Iris pigment epithelial cell (primary cell): ENCODE data around the gene CBY1.

ENCODE experiments used
- DNase-seq: peaks from one replicate; pipeline ENCODE4 v3.0.0-alpha.2; 2011; ENCODE audit warnings: low read depth

CBY1 gene

DNA sequence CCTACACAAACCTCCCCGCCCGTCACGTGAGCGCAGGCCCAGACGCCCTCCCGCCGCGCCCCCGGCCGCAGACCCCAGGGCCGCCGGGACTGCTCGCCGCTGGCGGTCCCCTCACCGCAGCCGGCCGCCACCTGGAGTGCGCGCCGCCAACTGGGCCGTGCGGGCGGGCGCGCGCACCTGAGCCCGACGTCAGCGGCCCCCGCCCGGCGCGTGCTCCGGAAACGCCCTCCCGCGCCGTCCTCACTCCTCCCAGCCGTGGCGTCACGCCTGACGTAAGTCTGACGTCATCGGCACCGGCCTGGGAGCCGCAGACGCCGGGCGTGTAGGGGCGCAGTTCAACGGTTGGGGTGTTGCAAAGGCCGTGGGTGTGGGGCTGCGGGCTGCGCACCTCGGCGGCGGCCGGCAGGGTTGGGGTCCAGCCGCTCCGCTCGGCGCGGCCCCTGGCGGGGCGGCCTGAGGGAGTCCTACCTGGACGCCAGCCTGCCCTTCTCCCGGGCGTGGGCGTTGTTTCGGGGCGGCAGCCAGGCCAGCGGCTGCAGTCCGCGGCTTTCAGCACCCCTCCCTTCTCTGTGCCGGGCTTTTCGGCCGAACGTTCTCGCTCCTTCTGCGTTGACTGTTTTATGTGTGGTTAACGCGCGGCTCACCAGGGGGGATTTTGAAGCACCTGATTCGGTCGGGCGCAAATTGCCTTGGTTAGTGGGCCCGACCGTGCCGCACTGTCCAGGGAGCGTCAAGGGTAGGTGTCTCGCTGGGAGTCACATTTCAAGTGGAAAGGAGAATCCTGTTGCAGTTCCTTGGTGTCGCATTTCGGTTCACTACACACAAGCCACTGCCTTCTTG lies 44.6 kb downstream of the CBY1 start, which contains the start of gene JOSD1:
Gene JOSD1, minus strand, starts transcription at position 155 of the 840 bp plus-strand sequence. CDS start 956 bp downstream, outside the sequence.
- peak; percentile 93 for DNase-seq

DNA sequence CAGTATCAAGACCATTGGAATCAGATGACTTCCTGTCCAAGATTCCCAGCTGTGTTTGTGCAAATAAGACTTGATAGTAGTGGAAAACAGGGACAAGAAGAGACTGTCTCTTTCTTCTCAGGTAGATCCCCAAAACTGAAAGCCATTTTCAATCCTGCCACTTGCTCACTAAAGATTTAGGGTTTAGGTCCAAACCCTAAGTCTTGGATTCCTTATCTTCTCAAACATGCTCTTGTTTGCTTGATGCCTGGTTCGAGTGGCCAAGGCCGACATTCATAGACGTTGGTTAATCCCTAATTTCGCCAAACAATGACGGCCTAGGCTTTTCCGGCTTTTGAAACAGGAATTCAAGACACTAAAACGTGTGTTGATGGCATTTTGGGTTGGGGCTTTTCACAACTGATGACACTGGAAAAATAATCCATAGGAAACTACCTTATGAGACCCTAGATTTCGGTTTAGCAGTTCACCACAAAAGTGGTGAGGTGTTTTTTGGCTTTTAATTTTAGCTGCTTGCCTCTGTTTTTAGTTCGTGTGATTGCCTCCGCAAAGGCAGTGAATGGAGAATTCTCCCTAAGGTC lies 48.3 kb downstream of the CBY1 start:
- DNase-seq, result no peak

DNA sequence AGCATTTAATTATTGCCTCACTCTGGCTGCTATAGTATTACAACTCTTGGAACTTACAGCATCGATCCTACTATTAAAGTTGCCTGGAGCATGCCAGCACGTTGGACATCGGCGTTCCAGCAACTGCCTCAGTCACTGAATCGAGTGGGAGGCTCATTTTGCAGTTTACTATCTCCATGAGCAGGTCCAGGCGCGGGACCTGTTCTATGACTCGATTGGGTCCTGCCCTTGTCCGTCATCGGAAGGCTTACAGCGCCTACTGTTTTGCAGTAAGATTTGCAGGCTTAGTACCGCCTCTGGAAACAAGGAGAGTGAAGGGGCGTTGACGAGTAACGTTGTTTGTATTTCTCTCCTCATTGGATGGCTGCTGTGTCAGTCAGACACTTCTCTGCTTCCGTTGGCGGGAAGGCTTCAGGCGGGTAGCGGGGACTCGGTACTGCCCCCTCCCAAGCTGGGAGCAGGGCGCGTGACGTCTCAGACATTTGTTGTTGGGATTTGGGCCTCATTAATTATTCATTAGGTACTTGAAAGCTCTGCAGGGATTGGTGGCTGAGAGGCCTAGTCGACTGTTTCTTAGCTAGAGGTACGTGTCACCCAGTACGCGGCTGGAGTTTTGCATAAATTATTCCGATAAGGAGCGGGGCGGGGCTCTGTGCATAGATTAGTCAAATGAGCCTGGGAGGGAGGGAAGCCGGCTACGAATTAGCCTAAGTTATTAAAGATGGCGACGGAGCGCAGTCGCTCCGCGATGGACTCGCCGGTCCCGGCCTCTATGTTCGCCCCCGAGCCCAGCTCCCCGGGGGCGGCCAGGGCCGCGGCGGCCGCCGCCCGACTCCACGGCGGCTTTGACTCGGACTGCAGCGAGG lies 49.0 kb downstream of the CBY1 start, which contains the start of gene GTPBP1:
Gene GTPBP1, plus strand, starts transcription at position 710 of the 866 bp plus-strand sequence. Its CDS starts 12 bp downstream, at position 722.
- peak; percentile 100 for DNase-seq

DNA sequence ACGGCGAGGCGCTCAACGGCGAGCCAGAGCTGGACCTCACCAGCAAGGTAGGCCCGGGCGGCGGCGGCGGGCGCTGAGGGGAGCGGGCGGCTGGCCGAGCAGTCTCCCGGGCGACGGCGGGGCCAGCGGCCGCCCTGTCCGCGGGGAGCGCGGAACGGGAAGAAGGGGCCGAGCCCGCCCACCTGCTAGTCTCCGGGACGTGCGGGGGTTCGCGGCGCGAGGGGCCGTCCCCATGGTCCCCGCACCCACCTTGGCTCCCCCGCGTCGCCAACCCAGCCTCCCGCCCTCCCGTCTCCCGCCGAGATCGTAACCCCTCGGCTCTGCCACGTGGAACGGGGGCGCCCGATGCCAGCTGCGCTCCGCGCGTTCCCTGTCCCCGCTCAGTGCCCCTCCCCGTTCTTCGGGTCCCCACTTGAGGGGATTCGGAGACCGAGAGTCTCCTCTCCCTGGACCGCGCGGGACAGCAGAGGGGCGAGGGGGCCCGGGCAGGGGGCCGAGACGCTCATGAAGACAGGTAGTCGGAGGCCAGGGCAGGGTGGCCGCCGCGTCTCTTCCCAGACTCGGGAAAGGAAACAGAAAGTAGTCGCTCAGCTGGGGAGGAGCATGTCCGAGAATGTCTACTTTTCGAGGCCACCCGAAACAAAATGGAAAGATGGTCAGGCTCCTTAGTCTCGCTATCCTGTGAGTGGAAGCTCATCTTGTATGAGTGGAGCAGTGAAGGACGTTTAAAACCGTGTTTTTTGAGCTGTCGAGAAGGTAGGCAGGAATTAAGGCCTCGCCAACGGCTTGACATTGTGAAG lies 49.9 kb downstream of the CBY1 start:
- peak; percentile 50 for DNase-seq

DNA sequence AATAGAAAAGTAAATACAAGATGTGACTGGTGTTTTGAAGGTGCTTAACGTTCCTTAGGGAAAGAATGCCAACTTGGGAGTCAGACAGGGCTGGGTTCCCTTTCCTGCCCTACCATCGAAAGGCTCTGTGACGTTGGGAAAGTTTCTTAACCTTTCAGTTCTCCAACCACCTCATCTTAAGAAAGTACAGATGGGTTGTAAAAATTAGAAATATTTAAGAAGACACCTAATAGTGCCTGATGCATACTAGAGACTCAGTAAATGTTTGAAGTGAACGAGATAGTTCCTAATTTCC lies 50.4 kb downstream of the CBY1 start:
- no peak for DNase-seq

DNA sequence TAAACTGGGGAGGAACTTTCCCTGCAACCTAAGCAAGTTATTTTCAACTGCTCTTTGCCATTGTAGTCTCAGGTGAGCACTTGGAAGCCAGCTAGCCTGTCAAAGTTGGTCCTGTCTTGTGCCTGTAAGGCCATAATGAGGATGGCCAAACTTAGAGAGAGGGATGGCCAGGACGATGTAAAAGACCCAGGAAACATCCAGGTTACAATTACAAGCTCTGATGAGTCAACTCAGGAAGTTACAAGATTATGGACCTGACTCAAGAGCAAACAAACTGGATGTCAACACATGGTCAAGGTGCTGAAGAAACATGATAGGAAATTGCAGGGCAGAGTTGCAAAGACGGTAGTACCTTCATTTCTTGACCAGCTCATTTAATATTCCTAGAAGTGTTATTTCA lies 50.9 kb downstream of the CBY1 start:
- DNase-seq, result peak; percentile 82

DNA sequence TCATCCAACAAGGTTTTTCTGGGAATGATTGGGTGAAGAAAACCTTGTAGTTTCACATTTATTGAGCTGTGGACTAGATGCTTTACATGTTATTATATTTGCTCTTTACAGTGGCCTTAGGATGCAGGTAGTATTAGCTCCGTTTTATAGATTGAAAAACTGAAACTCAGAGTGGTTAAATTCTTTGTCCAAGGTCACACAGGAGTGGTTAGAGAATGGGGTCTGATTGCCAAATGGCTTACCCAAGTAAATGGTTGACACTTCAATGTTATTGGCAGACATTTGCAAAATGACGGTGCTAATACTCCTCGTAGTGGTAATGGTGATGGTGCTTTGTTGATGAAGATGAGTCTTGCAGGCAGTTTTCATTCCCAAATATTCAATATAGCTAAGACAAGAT lies 51.5 kb downstream of the CBY1 start:
- no peak for DNase-seq

DNA sequence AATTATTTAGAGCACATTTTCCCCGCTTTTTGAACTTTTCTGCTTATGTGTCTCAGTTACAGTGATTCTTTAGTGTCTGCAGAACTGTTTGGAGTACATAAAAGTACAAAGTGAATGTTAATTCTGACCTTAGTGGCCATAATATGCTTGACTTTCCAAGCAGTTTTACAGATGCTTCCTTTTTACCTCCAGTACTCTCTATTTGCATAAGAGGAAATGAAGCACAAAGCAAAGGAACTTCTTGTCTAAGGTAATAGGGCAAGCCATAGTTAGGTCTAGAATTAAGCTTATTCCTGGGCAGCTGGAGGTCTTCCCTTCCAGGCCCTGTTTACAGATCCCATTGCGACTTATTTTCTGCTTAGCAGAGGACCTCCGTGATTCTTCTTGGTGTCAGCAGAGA lies 52.9 kb downstream of the CBY1 start:
- DNase-seq, result no peak

DNA sequence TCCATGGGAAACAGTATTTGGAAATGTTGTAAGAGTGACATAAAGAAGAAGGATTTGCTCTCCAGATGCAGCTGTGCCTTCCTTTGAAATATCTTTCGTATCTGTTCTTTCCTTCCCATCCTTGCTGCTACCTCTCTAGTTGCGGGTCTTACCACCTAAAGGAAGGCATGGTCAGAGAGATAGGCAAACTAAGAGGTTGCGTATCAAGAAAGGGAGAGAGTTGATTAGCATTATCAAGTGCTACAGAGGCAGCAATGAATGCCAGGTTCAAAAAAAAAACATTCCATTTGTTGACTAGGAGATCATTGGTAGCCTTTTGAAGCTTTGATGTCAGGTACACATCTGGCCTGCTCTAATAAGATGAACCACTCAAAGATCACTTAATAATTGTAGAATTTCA lies 53.9 kb downstream of the CBY1 start:
- no peak for DNase-seq

DNA sequence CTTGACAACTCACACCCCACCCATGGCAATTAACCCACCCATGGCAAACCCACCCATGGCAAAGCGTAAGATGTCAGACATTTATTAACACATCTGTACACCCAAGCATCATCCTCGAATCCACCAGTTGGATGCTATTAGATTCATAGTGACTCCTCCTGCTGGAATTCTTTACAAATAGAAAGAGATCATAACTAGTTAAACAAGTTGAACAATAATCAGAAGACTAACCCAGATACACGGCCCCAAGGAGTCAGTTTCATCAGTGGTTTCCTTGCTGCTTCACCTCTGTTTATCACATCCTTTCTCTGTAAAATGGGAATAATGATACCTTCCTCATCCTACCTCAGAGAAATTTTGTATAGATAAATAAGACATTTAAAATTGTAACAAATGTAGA lies 54.4 kb downstream of the CBY1 start:
- no peak for DNase-seq

DNA sequence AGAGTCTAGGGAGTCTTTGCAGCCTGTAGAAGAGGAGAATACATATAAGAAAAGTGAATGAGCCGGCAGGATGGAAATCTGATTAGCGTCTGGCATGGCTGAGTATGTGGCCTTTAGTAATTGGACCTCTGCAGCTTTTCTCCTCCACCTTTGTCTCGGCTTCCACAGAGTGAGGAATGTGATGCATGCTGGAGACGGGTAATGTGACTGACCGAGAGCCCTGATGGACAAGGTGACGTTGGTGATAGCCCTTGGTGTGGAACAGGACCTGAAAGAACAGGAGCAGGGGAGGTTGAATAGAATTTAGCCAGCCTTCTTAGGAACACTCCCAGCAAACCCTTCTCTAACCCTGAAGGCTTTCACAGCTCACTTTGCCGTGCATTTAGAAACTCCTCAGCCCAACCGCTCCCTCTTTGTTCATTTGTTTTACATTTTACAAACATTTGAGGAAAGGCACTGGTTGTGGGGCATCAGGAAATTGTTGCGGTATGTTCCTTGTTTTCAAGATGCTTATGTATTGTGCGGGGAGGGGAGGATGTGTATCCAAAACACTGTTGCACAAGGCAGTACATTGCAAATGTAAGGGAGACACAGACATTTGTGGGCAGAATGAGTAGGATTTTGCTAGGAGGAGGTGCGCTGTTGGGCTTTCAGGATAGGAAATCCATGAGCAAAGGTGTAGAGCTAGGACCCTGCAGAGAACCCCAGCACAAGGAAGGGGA lies 56.2 kb downstream of the CBY1 start:
- no peak for DNase-seq

DNA sequence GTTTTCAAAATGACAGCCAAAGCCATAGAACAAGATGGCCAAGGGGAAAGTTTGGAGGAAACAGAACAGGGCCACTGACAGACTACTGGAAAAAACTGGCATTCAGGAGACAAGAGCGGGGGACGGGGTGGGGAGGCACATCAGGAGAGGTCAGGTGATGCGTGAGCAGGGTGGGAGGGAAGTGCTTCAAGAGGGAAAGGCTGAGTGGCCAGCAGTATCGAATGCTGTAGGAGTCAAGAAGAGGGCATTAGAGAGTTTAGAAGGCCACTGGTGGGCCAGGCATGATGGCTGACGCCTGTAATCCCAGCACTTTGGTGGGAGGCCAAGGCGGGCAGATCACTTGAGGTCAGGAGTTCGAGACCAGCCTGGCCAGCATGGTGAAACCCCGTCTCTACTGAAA lies 57.5 kb downstream of the CBY1 start:
- DNase-seq, result no peak

DNA sequence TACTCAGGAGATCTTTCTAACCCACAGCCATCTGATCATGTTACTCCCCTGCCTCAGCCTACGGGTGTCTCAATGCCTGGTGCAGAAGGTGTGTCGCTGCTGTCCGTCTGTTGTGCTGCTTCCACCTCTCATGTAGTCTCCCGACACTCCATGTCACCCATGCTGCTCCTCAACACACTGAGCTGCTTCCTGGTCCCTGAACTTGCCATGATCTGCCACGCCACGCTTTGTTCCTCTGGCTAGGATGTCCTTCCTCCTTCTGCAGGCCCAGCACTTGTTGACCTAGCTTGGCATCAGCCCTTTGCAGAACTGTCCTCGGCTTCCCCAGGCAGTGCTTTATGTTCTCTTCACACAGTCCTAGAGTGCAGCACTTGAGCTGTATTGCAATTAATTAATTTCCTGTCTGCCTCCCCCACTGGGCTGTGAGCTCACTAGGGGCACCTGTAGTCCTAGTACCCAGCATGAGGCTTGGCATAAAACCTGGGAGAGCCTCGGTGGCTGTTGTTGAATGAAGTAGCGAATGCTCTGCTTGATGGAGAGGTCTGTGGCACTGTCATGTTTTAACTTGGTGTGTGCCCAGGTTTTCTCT lies 58.8 kb downstream of the CBY1 start:
- no peak for DNase-seq

DNA sequence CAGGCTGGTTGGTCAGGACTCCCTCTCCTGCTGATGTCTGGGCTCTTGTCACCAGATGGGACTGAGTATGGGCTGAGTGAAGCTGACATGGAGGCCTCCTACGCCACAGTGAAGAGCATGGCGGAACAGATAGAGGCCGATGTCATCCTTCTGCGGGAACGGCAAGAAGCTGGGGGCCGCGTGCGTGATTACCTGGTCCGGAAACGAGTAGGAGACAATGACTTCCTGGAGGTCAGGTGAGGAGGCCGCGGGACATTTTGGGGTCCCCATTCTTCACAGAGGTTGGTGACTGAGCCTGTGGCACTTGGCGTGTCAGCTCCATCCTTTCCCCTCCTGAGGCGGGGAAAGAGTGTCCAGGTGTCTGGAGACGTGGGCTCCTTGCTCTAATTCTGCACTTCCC lies 59.4 kb downstream of the CBY1 start:
- DNase-seq, result no peak

DNA sequence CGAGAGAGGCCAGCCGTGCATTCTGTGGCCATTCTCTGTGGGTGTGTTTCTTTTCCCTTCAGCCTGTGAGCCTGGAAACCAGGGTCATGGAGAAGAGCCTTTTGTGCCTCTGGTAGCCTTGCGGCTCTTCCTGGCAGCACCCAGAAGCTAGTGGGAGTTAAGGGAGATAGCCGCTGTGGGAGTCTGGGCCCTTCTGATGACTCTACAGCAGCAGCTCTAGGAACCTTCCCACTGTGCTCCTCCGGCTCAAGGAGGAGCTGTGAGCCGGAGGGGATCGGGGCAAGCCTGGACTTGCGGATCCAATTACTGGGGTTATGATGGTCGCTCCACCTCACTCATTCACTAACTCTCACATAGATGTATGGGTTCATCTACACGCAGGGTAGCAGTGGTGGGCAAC lies 59.8 kb downstream of the CBY1 start:
- DNase-seq, result no peak

DNA sequence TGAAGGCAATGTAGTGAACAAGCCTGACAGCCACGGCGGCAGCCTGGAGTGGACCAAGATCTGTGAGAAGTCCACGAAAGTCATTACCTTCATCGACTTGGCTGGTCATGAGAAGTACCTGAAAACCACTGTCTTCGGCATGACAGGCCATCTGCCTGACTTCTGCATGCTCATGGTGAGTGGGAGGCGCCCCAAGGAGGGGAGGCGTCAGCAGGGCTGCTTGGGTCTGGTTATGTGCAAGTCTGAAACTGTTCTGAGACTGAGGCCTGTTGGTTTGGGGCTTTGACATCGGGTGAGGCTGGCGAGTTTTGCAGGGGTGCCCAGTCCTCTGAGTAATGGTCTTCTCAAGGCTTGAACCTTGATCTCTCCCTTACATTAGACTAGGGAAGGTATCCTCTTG lies 60.4 kb downstream of the CBY1 start:
- no peak for DNase-seq

DNA sequence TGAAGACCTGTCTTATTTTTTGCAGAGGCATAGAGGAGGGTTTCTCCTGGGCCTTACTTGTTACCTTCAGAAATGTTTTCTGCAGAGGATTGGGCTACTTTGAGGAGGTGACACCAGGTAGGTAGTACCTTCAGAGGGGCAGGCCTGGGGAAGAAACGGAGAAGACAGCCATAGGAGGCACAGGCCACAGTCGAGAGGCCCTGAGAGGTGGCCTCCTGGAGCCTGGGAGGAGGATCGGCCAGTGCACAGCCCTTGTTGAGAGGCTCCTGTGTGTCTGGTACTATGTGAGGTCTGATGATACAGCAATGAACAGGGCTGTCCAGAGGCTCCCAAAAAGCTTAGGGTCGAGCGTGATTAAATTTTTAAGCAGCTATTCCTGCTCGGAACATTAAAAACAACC lies 60.8 kb downstream of the CBY1 start:
- no peak for DNase-seq

DNA sequence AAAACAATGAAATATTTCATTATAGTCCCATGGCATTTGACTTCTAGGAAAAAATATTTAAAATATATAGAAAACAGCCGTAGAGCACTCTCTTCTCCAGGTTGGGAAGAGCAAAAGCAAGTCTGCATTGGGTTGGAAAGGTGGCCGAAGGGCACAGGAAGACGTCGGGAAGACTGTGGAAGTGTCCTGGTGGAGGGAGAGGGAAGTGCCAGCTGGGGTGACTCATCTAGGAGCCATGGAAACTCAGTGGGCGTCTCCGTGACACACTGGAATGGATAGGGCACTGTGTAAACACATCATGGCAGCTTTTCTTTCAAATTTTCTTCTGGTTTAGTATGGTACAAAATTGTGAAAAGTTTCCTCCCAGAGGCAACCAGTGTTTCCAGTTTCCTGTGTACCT lies 62.0 kb downstream of the CBY1 start:
- DNase-seq, result peak; percentile 70

DNA sequence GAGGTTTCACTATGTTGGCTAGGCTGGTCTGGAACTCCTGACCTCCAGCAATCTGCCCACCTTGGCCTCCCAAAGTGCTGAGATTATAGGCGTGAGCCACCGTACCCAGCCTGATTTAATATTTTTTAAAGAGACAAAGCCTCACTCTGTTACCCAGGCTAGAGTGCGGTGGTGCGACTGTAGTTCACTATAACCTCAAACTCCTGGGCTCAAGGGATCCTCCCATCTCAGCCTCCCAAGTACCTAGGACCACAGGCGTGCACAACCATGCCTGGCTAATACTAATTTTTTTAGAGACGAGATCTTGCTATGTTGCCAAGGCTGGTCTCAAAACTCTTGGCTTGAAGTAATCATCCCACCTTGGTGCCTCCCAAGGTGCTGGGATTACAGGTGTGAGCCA lies 62.8 kb downstream of the CBY1 start:
- DNase-seq, result no peak

DNA sequence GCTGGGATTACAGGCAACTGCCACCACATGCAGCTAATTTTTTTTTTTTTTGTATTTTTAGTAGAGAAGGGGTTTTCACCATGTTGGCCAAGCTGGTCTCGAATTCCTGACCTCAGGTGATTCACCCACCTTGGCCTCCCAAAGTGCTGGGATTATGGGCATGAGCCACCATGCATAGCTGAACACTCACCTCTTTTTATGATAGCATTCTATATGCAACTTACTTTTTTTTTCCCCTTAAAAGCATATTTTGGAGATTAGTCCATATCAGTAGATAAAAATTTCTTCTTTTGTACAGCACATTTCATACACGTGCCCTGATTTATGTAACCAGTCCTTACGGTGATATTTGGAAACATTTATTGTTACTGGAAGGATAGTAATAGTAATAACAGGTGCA lies 63.9 kb downstream of the CBY1 start:
- DNase-seq, result no peak

DNA sequence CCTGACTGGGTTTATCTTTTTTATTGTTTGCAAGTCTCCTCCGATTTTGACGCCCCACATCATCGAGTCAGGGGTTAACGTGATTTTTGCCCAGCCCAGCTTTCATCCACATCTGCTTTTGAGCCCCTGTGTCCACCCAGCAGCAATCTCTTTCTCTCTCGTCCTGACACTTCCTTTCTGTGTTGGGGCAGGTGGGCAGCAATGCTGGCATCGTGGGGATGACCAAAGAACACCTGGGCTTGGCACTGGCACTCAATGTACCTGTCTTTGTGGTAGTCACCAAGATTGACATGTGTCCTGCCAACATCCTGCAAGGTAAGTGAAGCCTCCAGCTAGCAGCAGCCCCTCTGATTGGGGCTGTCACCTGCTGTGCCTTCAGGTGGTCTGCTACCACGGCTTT lies 65.1 kb downstream of the CBY1 start:
- no peak for DNase-seq
